ENCODE results near the gene GRIA3. TPM values are rescaled to one million over a fixed set of nuclear protein-coding genes. Genes with fewer than 3 reads are reported as not detected.

Gene GRIA3
- total RNA-seq, 1 experiment from 2014 or later = not detected

DNA sequence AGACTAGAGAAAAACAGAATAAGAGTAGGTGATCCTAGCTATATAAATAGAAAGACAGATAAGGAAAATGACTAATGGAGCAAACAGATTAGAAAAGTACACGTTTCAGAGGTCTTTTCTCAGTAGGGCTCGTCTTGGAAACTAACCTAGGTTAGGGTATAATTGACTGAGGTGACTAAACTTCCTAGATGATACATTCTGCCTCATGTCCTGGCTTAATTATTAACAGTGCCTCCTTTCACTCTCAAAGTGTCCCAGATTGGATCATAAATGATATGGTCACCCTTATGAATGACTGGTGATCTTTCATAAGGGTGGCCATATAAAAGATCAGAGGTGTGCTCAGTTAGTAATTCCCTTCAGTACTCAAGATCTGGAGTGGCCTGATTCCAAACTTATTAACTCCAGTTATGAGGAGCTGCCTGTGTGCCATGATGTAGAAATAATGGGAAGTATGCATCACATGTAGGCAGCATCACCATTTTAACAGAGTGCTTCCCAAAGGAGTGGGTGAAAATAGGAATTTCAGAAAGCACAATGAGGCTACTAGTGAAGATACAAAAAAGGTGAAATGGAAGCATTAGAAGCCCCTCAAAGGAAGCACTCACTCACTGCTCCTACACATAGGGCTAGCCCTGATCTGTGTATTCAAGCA, 14.7 kb upstream of the GRIA3 start:
- Histone ChIP-seq H3K27ac (ENCODE audit: low read length) (peak overlapping the region; percentile 72), H3F3A (ENCODE audit: low read length, unreplicated experiment) (no peaks in the 10 kb centered on the region), H4K20me1 (ENCODE audit: low read length) (no peaks in the 10 kb centered on the region), H3K36me3 (ENCODE audit: low read depth, low read length) (no peaks in the 10 kb centered on the region), H3K79me2 (ENCODE audit: low read length) (no peaks in the 10 kb centered on the region), H3K4me3 (ENCODE audit: low read length) (no peak overlapping the region), H3K9me2 (replicated peaks; ENCODE audit: low read length) (no peaks in the 10 kb centered on the region), H3K9me3 (ENCODE audit: low read length) (no peaks in the 10 kb centered on the region), H3K4me1 (ENCODE audit: insufficient read depth, low read length) (peaks cover 20% of the 10 kb centered on the region), H3K9ac (ENCODE audit: low read length) (no peak overlapping the region), H2AFZ (ENCODE audit: low read length) (no peak overlapping the region), H3K27me3 (ENCODE audit: low read length) (no peaks in the 10 kb centered on the region), H3K4me2 (ENCODE audit: low read length) (no peak overlapping the region)
- TF ChIP-seq EZH2phosphoT487 (IDR thresholded peaks at IDR 0.05; ENCODE audit: borderline replicate concordance, low read length) (no peak), EZH2 (IDR thresholded peaks at IDR 0.05; ENCODE audit: low read length, unreplicated experiment) (no peak)
- TF ChIP-seq, protein P1, sequence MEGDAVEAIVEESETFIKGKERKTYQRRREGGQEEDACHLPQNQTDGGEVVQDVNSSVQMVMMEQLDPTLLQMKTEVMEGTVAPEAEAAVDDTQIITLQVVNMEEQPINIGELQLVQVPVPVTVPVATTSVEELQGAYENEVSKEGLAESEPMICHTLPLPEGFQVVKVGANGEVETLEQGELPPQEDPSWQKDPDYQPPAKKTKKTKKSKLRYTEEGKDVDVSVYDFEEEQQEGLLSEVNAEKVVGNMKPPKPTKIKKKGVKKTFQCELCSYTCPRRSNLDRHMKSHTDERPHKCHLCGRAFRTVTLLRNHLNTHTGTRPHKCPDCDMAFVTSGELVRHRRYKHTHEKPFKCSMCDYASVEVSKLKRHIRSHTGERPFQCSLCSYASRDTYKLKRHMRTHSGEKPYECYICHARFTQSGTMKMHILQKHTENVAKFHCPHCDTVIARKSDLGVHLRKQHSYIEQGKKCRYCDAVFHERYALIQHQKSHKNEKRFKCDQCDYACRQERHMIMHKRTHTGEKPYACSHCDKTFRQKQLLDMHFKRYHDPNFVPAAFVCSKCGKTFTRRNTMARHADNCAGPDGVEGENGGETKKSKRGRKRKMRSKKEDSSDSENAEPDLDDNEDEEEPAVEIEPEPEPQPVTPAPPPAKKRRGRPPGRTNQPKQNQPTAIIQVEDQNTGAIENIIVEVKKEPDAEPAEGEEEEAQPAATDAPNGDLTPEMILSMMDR (conservative IDR thresholded peaks at IDR 0.05; ENCODE audit: low read depth, low read length) = no peak
- DNase-seq (peak; percentile 69), ATAC-seq (peak; percentile 79)
- ChIA-PET CTCF (no interaction called here), POLR2A (ENCODE audit: unreplicated experiment) (no interaction called here)
- BruUV-seq (replicated peaks) = no TSS peak
- intact Hi-C loops (cut with micrococcal nuclease) = no loop called here

DNA sequence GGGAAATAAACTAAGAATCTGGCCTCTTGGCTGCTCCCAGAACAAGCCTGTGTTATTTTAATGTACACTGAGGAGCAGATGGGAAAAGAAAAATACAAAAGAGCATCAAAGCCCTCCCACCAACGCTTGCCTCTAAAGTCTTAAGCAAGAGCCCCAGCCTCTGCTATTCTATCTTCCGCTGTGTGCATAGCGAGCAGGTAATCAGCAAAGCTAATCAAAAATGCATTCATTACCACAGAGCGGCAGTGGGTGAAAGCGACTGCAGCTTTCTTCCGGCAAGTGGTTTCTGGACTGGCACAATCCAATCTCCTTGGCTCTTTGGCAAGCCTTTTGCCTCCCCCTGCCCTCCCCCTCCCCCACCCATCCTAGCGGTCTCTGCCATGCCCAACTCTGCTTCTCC, 13.5 kb upstream of the GRIA3 start:
- H3K9ac ChIP-seq (ENCODE audit: low read length) = no peak overlapping the region
- no peak for ATAC-seq
- H3K9me2 ChIP-seq (replicated peaks; ENCODE audit: low read length) = no peaks in the 10 kb centered on the region
- POLR2A ChIA-PET (ENCODE audit: unreplicated experiment) = no interaction called here
- BruUV-seq (replicated peaks) = no TSS peak
- H3K4me2 ChIP-seq (ENCODE audit: low read length) = no peak overlapping the region
- no peaks in the 10 kb centered on the region for H3K27me3 ChIP-seq (ENCODE audit: low read length)
- H3K9me3 ChIP-seq (ENCODE audit: low read length) = no peaks in the 10 kb centered on the region
- H3K27ac ChIP-seq (ENCODE audit: low read length) = no peak overlapping the region
- H3F3A ChIP-seq (ENCODE audit: low read length, unreplicated experiment) = no peaks in the 10 kb centered on the region
- H3K4me1 ChIP-seq (ENCODE audit: insufficient read depth, low read length) = peaks cover 20% of the 10 kb centered on the region
- no peaks in the 10 kb centered on the region for H4K20me1 ChIP-seq (ENCODE audit: low read length)
- H3K36me3 ChIP-seq (ENCODE audit: low read depth, low read length) = no peaks in the 10 kb centered on the region
- no peak for TF ChIP-seq EZH2phosphoT487 (IDR thresholded peaks at IDR 0.05; ENCODE audit: borderline replicate concordance, low read length)
- TF ChIP-seq, protein P1 (conservative IDR thresholded peaks at IDR 0.05; ENCODE audit: low read depth, low read length) = no peak
- H3K79me2 ChIP-seq (ENCODE audit: low read length) = no peaks in the 10 kb centered on the region
- CTCF ChIA-PET = no interaction called here
- H3K4me3 ChIP-seq (ENCODE audit: low read length) = no peak overlapping the region
- intact Hi-C loops (cut with micrococcal nuclease) = loop anchor here (10.0 kb wide), 2 partner anchors 164 to 424 kb away; no protein-coding TSS in a partner anchor
- H2AFZ ChIP-seq (ENCODE audit: low read length) = no peak overlapping the region
- no peak for DNase-seq

DNA sequence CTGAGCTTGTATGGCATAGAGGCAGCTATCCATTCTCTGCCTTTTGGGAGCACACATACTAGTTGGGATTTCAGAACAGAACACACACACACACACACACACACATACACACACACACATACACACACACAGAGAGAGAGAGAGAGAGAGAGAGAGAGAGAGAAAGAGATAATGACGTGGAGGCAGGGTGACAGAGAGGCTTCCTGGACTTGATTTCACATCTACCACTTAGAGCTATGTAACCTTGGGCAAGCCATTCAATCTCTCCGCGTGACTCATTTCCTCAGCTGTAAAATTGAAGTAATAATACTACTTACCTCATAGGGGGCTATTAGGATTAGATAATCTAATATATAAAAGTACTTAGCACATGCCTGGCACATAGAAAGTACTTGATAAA, 12.3 kb upstream of the GRIA3 start:
- ChIA-PET CTCF (no interaction called here), POLR2A (ENCODE audit: unreplicated experiment) (no interaction called here)
- no peaks in the 10 kb centered on the region for H3K79me2 ChIP-seq (ENCODE audit: low read length)
- DNase-seq (no peak), ATAC-seq (no peak)
- H3F3A ChIP-seq (ENCODE audit: low read length, unreplicated experiment) = no peaks in the 10 kb centered on the region
- H3K27me3 ChIP-seq (ENCODE audit: low read length) = no peaks in the 10 kb centered on the region
- no peaks in the 10 kb centered on the region for H3K9me3 ChIP-seq (ENCODE audit: low read length)
- H3K4me3 ChIP-seq (ENCODE audit: low read length) = no peak overlapping the region
- H4K20me1 ChIP-seq (ENCODE audit: low read length) = no peaks in the 10 kb centered on the region
- H3K9ac ChIP-seq (ENCODE audit: low read length) = no peak overlapping the region
- TF ChIP-seq, protein P1 (conservative IDR thresholded peaks at IDR 0.05; ENCODE audit: low read depth, low read length) = no peak
- no peak for TF ChIP-seq EZH2phosphoT487 (IDR thresholded peaks at IDR 0.05; ENCODE audit: borderline replicate concordance, low read length)
- no peak for TF ChIP-seq EZH2 (IDR thresholded peaks at IDR 0.05; ENCODE audit: low read length, unreplicated experiment)
- no peak overlapping the region for H2AFZ ChIP-seq (ENCODE audit: low read length)
- intact Hi-C loops (cut with micrococcal nuclease) = loop anchor here (10.0 kb wide), 2 partner anchors 163 to 423 kb away; no protein-coding TSS in a partner anchor
- no peaks in the 10 kb centered on the region for H3K36me3 ChIP-seq (ENCODE audit: low read depth, low read length)
- BruUV-seq (replicated peaks) = no TSS peak
- no peaks in the 10 kb centered on the region for H3K9me2 ChIP-seq (replicated peaks; ENCODE audit: low read length)
- no peak overlapping the region for H3K4me2 ChIP-seq (ENCODE audit: low read length)
- no peak overlapping the region for H3K27ac ChIP-seq (ENCODE audit: low read length)
- peaks cover 20% of the 10 kb centered on the region for H3K4me1 ChIP-seq (ENCODE audit: insufficient read depth, low read length)
